ENCODE measurements around the gene NDFIP1. TPM values are rescaled to one million over a fixed set of nuclear protein-coding genes. Genes with fewer than 3 reads are reported as not detected.

Gene NDFIP1
- total RNA-seq, 1 experiment from 2014 or later: 27.6 TPM

GRCh38 chr5:142065273-142065672 is 43.3 kb upstream of the NDFIP1 start (continued):
- TF ChIP-seq USF2 (CRISPR knock-in tag; IDR thresholded peaks at IDR 0.05) (no peak), ZNF512 (CRISPR knock-in tag; IDR thresholded peaks at IDR 0.05; ENCODE audit: borderline replicate concordance) (no peak), PRRX2 (CRISPR knock-in tag; IDR thresholded peaks at IDR 0.05) (no peak), RORB (CRISPR knock-in tag; IDR thresholded peaks at IDR 0.05) (no peak), SOX15 (CRISPR knock-in tag; IDR thresholded peaks at IDR 0.05) (no peak), ATF6 (CRISPR knock-in tag; IDR thresholded peaks at IDR 0.05) (no peak), ZNF138 (CRISPR knock-in tag; conservative IDR thresholded peaks at IDR 0.05) (no peak), NFYB (CRISPR knock-in tag; conservative IDR thresholded peaks at IDR 0.05; ENCODE audit: low read depth) (no peak)

GRCh38 chr5:142069606-142070399 is 38.8 kb upstream of the NDFIP1 start:
- Mint-ChIP-seq H3K36me3 (peaks cover 2% of the 10 kb centered on the region), H3K4me1 (no peaks in the 10 kb centered on the region), H3K9me3 (peaks cover 5% of the 10 kb centered on the region), H3K27ac (no peak overlapping the region), H3K27me3 (ENCODE audit: low read depth) (no peaks in the 10 kb centered on the region; the same call in 1 of the 2 replicates), H3K4me3 (no peak overlapping the region)
- ChIA-PET POLR2A (no interaction called here), CTCF (interaction anchor here (0.6 to 0.8 kb wide), 2 partner anchors 17 to 75 kb away, joined by 3 to 4 read pairs; no protein-coding TSS in a partner anchor)
- ATAC-seq: no peak
- no peak for DNase-seq (ENCODE audit: low spot score)
- TF ChIP-seq EMX1 (CRISPR knock-in tag; IDR thresholded peaks at IDR 0.05): no peak
- TF ChIP-seq GABPB1 (CRISPR knock-in tag; IDR thresholded peaks at IDR 0.05): no peak
- no peak for TF ChIP-seq ZMAT4 (CRISPR knock-in tag; IDR thresholded peaks at IDR 0.05)
- no peak for TF ChIP-seq ZNF121 (CRISPR knock-in tag; IDR thresholded peaks at IDR 0.05)
- TF ChIP-seq USF2 (CRISPR knock-in tag; IDR thresholded peaks at IDR 0.05): no peak
- TF ChIP-seq STAT6 (CRISPR knock-in tag; conservative IDR thresholded peaks at IDR 0.05; ENCODE audit: low read depth): no peak

GRCh38 chr5:142070734-142071133 is 37.8 kb upstream of the NDFIP1 start:
- CTCF ChIA-PET: interaction anchor here (0.6 kb wide), 1 partner anchor 18 kb away, joined by 4 read pairs; no protein-coding TSS in a partner anchor
- POLR2A ChIA-PET: no interaction called here
- H3K9me3 Mint-ChIP-seq: peaks cover 5% of the 10 kb centered on the region
- TF ChIP-seq CTCF (IDR thresholded peaks at IDR 0.05) (no peak), NFE2L1 (CRISPR knock-in tag; IDR thresholded peaks at IDR 0.05) (no peak), ZBTB43 (CRISPR knock-in tag; IDR thresholded peaks at IDR 0.05) (no peak), MYBL2 (CRISPR knock-in tag; IDR thresholded peaks at IDR 0.05) (no peak), HMGXB4 (CRISPR knock-in tag; IDR thresholded peaks at IDR 0.05) (no peak), NR1H2 (CRISPR knock-in tag; IDR thresholded peaks at IDR 0.05) (no peak), NFYB (CRISPR knock-in tag; conservative IDR thresholded peaks at IDR 0.05; ENCODE audit: low read depth) (no peak)

More at GRCh38 chr5:142070734-142071133, 37.8 kb upstream of the NDFIP1 start:
- Mint-ChIP-seq H3K27me3 (ENCODE audit: low read depth) (no peaks in the 10 kb centered on the region; the same call in 1 of the 2 replicates), H3K36me3 (peaks cover 2% of the 10 kb centered on the region), H3K27ac (no peak overlapping the region), H3K4me1 (no peaks in the 10 kb centered on the region), H3K4me3 (no peak overlapping the region)
- ATAC-seq (no peak), DNase-seq (ENCODE audit: low spot score) (no peak)
